ENCODE data around the gene ZCCHC14.
"Not testable (repeated sequence)": the region's sequence is repeated elsewhere in the genome, so short reads cannot be mapped to it uniquely, and the experiment has no call there.

The ZCCHC14 gene

DNA sequence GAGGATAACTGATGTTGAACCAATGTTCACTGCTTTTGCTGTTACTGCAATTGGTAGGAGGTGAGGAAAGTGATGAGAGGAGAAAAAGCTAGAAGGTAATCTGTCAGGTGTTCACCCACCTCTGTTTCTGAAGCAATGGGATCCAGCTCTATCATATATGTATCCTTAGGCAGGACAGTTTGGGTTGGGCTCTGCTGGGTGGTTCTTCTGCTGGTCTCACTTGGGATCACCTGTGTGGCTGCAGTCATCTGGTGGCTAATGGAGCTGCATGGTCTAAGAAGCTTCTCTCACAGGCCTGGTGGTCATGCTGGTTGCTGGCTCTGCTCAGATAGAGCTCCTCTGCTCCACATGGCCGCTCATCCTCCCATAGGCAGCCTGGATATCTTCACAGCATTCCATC, 40.2 kb upstream of the ZCCHC14 start:
- peaks cover 25% of the 10 kb centered on the region for H3K9me3 Mint-ChIP-seq
- H3K27me3 Mint-ChIP-seq (ENCODE audit: low read depth) = no peaks in the 10 kb centered on the region

GRCh38 chr16:87531418-87531817, 38.6 kb upstream of the ZCCHC14 start:
- H3K4me1 Mint-ChIP-seq (ENCODE audit: low read depth) = no peaks in the 10 kb centered on the region
- DNase-seq (ENCODE audit: low spot score) = no peak
- H3K27ac Mint-ChIP-seq = no peak overlapping the region

More for the DNA sequence above, 40.2 kb upstream of the ZCCHC14 start:
- Mint-ChIP-seq H3K27ac (no peak overlapping the region), H3K4me3 (no peak overlapping the region), H3K36me3 (ENCODE audit: low read depth) (no peaks in the 10 kb centered on the region), H3K4me1 (ENCODE audit: low read depth) (no peaks in the 10 kb centered on the region)
- no peak for DNase-seq (ENCODE audit: low spot score)

DNA sequence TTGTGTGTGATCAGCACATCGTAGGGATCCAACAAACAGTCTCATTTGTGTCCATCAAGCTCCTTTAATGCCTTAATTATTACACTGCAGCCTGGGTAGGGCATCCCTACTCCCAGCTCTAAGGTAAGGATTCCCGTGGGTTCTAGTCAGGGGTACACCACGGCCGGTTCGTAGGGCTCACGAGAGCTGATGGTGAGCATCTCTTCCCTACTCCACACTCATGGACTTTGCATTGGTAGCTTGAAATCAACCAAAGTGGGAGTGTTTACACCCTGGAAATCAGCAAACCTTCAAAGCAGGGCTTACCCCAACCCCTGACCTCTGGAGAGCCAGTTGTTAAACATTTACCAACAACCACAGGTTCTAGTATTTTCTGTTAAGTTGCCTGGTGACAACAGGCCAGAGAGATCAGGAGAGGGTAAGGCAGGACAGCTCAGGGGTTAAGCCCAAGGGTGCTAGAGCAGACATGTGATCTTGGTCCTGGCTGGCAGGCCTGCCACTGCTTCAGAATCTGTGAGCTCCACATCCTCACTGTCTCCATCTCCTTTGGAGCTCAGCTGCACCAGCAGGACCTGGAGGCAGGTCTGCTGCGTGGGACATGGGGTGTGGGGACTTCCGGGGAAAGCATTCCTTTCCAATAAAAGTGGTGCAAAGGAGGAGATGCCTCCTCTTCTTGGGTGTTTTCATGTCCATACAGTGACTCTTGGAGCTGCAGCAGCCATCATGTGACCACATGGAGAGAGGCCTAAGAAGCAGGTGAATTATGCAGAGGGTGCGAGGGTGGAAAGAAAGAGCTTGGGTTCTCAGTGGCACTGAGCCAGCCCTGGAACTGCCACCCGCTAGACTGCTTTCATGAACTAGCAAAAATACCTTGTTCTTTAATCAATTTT, 36.1 kb upstream of the ZCCHC14 start:
- no peak overlapping the region for H3K27ac Mint-ChIP-seq
- H3K4me1 Mint-ChIP-seq (ENCODE audit: low read depth) = no peaks in the 10 kb centered on the region
- H3K36me3 Mint-ChIP-seq (ENCODE audit: low read depth) = no peaks in the 10 kb centered on the region
- DNase-seq (ENCODE audit: low spot score) = no peak
- peaks cover 5% of the 10 kb centered on the region for H3K27me3 Mint-ChIP-seq (ENCODE audit: low read depth)
- no peak overlapping the region for H3K4me3 Mint-ChIP-seq
- H3K9me3 Mint-ChIP-seq = peaks cover 17% of the 10 kb centered on the region

More at GRCh38 chr16:87531418-87531817, 38.6 kb upstream of the ZCCHC14 start:
- Mint-ChIP-seq H3K9me3 (peaks cover 17% of the 10 kb centered on the region), H3K36me3 (ENCODE audit: low read depth) (no peaks in the 10 kb centered on the region), H3K27me3 (ENCODE audit: low read depth) (no peaks in the 10 kb centered on the region), H3K4me3 (no peak overlapping the region)

DNA sequence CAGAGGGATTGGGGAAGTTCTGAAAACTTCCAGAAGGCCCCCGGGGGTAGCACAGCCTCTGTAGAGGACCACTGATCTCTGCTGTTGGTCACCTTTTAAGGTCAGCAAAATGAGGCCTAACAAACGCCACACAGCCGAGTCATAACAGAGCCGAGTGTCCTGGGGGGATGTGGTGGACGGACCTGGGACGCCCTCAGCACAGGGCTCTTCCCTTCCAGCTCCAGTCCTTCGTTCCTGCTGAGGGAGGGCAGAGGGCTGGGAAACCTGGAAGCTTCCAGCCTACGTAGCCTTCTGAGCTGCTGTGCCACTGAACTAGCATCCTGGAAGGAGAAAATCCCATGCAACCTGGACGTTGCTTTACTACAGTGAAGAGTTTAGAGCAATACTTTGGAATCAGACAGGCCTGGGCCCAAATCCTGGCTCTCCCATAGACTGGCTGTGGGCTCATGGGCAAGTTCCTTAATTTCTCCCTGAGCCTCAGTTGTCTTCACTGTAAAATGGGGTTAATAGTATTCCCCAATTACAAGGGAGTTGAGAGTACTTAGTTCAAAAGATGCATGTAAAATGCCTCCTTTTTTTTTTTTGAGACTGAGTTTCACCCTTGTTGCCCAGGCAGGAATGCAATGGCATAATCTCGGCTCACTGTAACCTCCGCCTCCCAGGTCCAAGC, 34.4 kb upstream of the ZCCHC14 start:
- no peak for DNase-seq (ENCODE audit: low spot score)
- Mint-ChIP-seq H3K4me1 (ENCODE audit: low read depth) (no peaks in the 10 kb centered on the region), H3K4me3 (no peak overlapping the region), H3K27me3 (ENCODE audit: low read depth) (peaks cover 5% of the 10 kb centered on the region), H3K9me3 (peaks cover 5% of the 10 kb centered on the region), H3K36me3 (ENCODE audit: low read depth) (no peaks in the 10 kb centered on the region), H3K27ac (no peak overlapping the region)

GRCh38 chr16:87526238-87526947, 33.6 kb upstream of the ZCCHC14 start:
- H3K36me3 Mint-ChIP-seq (ENCODE audit: low read depth) = no peaks in the 10 kb centered on the region
- H3K4me3 Mint-ChIP-seq = no peak overlapping the region
- DNase-seq (ENCODE audit: low spot score) = no peak
- H3K4me1 Mint-ChIP-seq (ENCODE audit: low read depth) = no peaks in the 10 kb centered on the region
- no peak overlapping the region for H3K27ac Mint-ChIP-seq
- H3K27me3 Mint-ChIP-seq (ENCODE audit: low read depth) = peaks cover 5% of the 10 kb centered on the region
- peaks cover 5% of the 10 kb centered on the region for H3K9me3 Mint-ChIP-seq

DNA sequence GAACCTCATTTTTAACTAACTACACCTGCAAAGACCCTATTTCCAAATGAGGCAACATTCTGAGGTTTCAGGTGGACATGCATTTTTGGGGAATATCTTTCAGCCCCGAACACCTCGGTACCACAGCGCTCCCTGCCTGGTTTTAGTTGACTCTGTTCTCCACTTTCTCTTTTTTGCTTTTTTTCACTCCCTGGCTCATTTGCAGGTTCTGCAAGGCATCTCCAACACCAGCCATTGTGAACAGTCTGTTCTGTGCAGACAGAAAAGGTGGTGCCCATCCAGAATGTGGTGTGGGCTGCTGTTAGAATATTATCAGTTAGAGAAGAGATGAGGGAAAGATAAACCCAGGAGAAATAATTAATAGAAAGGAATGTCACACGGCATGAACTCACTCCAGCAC, 32.5 kb upstream of the ZCCHC14 start:
- H3K27me3 Mint-ChIP-seq (ENCODE audit: low read depth) = peaks cover 5% of the 10 kb centered on the region
- no peaks in the 10 kb centered on the region for H3K36me3 Mint-ChIP-seq (ENCODE audit: low read depth)
- H3K9me3 Mint-ChIP-seq = no peaks in the 10 kb centered on the region
- no peaks in the 10 kb centered on the region for H3K4me1 Mint-ChIP-seq (ENCODE audit: low read depth)
- H3K4me3 Mint-ChIP-seq = no peak overlapping the region
- H3K27ac Mint-ChIP-seq = no peak overlapping the region
- no peak for DNase-seq (ENCODE audit: low spot score)

GRCh38 chr16:87524407-87524806, 31.6 kb upstream of the ZCCHC14 start:
- no peak for DNase-seq (ENCODE audit: low spot score)
- H3K4me1 Mint-ChIP-seq (ENCODE audit: low read depth) = no peaks in the 10 kb centered on the region
- H3K27ac Mint-ChIP-seq = no peak overlapping the region
- peaks cover 5% of the 10 kb centered on the region for H3K27me3 Mint-ChIP-seq (ENCODE audit: low read depth)
- H3K4me3 Mint-ChIP-seq = no peak overlapping the region
- no peaks in the 10 kb centered on the region for H3K36me3 Mint-ChIP-seq (ENCODE audit: low read depth)
- H3K9me3 Mint-ChIP-seq = no peaks in the 10 kb centered on the region

- H3K36me3 Mint-ChIP-seq (ENCODE audit: low read depth); H3K9me3 Mint-ChIP-seq; H3K4me1 Mint-ChIP-seq (ENCODE audit: low read depth); H3K27me3 Mint-ChIP-seq (ENCODE audit: low read depth); DNase-seq (ENCODE audit: low spot score); H3K4me3 Mint-ChIP-seq; H3K27ac Mint-ChIP-seq: not testable (repeated sequence)
Measured at GRCh38 chr16:87523605-87524004, 30.8 kb upstream of the ZCCHC14 start.

GRCh38 chr16:87521764-87522163, 28.9 kb upstream of the ZCCHC14 start:
- DNase-seq (ENCODE audit: low spot score); H3K36me3 Mint-ChIP-seq (ENCODE audit: low read depth); H3K4me3 Mint-ChIP-seq; H3K27ac Mint-ChIP-seq; H3K27me3 Mint-ChIP-seq (ENCODE audit: low read depth); H3K4me1 Mint-ChIP-seq (ENCODE audit: low read depth); H3K9me3 Mint-ChIP-seq: not testable (repeated sequence)

- not testable (repeated sequence) for H3K9me3 Mint-ChIP-seq; DNase-seq (ENCODE audit: low spot score); H3K27me3 Mint-ChIP-seq (ENCODE audit: low read depth); H3K27ac Mint-ChIP-seq; H3K4me1 Mint-ChIP-seq (ENCODE audit: low read depth); H3K4me3 Mint-ChIP-seq; H3K36me3 Mint-ChIP-seq (ENCODE audit: low read depth)
Measured at GRCh38 chr16:87519170-87519569, 26.3 kb upstream of the ZCCHC14 start.

DNA sequence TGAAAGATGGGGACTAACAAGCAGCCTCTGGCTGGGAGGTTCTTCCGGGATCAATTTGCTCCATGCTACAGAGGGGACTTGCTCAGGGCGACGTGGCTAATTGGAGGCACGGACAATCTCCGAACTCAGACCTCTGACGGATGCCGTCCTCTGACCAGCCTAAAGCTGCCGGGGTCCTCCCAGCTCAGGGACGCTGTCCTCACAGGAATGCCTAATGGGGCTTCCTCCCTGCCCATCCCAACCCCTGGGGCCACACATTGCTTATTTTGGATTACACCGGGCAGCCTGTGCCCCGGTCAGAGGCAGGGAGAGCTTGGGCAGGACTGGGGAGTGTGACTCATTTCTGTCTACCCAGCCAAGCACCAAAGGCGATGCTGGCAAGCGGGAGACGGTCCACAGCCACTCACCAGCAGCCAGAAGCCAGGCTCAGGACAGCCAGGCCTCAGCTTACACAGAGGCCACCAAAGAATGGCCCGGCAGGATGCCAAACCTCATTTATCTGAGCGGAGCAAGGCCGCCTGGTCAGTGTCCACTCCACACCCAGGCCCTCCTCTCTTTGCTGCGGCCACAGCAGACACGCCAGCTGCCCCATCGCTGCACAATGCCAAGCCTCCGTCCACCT, 25.7 kb upstream of the ZCCHC14 start:
- H3K4me3 Mint-ChIP-seq; H3K36me3 Mint-ChIP-seq (ENCODE audit: low read depth); H3K27ac Mint-ChIP-seq; H3K9me3 Mint-ChIP-seq; H3K4me1 Mint-ChIP-seq (ENCODE audit: low read depth); DNase-seq (ENCODE audit: low spot score); H3K27me3 Mint-ChIP-seq (ENCODE audit: low read depth): not testable (repeated sequence)

DNA sequence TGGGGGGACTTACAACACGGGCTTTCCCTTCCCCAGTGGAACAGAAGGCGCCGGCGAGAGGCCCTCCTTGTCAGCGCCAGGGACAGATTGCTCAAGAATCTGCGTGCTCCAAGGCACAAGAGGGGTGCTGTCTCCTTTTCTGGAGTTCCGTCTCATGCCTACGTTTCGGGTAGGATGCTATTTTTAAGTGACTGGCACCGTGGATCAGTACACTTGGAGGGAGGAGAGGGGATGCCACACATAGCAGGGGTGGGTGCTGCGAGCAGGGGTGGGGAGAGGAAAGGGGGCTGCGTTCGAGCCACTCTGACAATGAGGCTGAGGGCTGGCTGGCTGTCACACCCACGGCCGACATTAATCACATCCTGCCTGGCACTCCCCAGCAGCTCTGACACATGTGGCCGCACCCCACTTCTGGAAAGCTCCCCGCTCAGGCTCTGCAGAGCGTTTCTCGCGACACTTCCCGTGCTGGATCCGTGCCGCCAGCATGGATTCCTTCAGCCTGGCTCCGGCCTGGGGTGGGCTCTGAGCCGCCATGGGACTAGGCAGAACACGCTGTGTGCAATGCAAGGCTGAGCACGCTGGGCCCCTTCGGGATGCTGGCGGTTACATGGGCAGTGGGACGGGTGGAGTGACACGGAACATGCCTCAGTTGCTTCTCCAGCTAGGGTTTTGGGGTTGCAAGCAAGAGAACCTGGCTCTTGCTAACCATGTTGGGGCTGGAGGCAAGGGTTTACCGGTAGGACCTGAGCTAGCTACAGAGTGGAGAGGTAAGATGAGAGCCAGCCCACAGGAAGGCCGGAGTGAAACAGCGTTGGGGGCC, 25.0 kb upstream of the ZCCHC14 start:
- not testable (repeated sequence) for H3K4me1 Mint-ChIP-seq (ENCODE audit: low read depth); H3K36me3 Mint-ChIP-seq (ENCODE audit: low read depth); DNase-seq (ENCODE audit: low spot score); H3K9me3 Mint-ChIP-seq; H3K27me3 Mint-ChIP-seq (ENCODE audit: low read depth); H3K27ac Mint-ChIP-seq; H3K4me3 Mint-ChIP-seq

DNA sequence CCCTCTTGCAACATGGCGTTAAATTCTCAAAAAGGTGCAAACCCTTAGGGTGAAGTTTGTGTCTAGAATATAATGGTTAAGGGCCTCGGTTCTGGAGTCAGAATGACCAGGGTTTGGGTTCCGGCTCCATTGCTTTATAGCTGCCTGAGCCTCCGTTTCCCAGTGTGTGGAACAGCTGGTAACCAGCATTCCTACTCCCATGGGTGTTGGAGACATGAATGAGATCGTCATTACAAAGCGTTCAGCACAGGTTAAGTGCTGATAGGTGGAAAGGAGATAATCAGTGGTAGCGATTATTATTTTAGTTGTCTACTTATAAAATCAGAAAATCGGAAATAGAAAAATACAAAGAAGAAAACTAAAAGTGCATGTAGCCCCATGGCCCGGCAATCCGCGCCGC, 23.5 kb upstream of the ZCCHC14 start:
- Mint-ChIP-seq H3K27ac (no peak overlapping the region), H3K4me3 (no peak overlapping the region), H3K4me1 (ENCODE audit: low read depth) (no peaks in the 10 kb centered on the region), H3K27me3 (ENCODE audit: low read depth) (no peaks in the 10 kb centered on the region), H3K36me3 (ENCODE audit: low read depth) (no peaks in the 10 kb centered on the region), H3K9me3 (no peaks in the 10 kb centered on the region)
- DNase-seq (ENCODE audit: low spot score) = no peak

Measured in T-helper 2 cell treated with Interferon-gamma antibody and Interleukin-4, amounts not matched to agents 5 μg/mL and 100 μg/mL, for 36 hours (primary cell).